ENCODE data around the gene AUP1.

The AUP1 gene

DNA sequence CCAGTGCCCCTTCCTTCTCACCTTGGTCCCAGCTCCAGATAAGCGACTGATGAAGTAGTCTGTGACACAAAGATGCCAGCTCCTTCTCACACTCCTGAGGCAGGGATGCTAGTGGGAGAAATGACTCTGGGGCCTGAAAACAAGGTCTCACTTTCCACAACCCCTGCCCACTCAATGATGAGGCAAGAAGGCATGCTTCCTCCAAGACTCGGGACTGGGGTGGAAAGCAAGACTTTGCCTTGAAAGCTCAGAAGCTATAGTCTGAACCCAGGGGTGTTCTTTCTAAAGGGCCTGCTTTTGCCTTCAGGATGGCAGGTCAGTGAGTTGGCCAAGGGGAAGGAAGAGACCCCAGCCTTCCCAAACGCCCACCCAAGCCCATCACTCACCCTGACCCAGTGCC, 48.1 kb downstream of the AUP1 start:
- DNase-seq (ENCODE audit: low read depth), result no peak
- TF ChIP-seq, protein P1, sequence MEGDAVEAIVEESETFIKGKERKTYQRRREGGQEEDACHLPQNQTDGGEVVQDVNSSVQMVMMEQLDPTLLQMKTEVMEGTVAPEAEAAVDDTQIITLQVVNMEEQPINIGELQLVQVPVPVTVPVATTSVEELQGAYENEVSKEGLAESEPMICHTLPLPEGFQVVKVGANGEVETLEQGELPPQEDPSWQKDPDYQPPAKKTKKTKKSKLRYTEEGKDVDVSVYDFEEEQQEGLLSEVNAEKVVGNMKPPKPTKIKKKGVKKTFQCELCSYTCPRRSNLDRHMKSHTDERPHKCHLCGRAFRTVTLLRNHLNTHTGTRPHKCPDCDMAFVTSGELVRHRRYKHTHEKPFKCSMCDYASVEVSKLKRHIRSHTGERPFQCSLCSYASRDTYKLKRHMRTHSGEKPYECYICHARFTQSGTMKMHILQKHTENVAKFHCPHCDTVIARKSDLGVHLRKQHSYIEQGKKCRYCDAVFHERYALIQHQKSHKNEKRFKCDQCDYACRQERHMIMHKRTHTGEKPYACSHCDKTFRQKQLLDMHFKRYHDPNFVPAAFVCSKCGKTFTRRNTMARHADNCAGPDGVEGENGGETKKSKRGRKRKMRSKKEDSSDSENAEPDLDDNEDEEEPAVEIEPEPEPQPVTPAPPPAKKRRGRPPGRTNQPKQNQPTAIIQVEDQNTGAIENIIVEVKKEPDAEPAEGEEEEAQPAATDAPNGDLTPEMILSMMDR (conservative IDR thresholded peaks at IDR 0.05; ENCODE audit: control insufficient read depth, insufficient read depth, low read depth, low read length), result no peak
- peak overlapping the region; percentile 100 for H3K4me3 ChIP-seq (ENCODE audit: control insufficient read depth, low read depth, low read length)
